Stimulated activated CD4-positive, alpha-beta T cell treated with anti-CD3 and anti-CD28 coated beads, Interleukin-1b, Interleukin-23, amount 100 ng/mL, for 24 hours (primary cell): Measurements from ENCODE around the gene NTSR2.
"Not testable (repeated sequence)": the region's sequence is repeated elsewhere in the genome, so short reads cannot be mapped to it uniquely, and the experiment has no call there.

Experiments used
- DNase-seq, 4 experiments: peaks; one replicate each; pipeline ENCODE4 v3.0.0-alpha.2; 2020; ENCODE audit warnings: low read depth in 4 of 4, low spot score in 1 of 4

Gene NTSR2

DNA sequence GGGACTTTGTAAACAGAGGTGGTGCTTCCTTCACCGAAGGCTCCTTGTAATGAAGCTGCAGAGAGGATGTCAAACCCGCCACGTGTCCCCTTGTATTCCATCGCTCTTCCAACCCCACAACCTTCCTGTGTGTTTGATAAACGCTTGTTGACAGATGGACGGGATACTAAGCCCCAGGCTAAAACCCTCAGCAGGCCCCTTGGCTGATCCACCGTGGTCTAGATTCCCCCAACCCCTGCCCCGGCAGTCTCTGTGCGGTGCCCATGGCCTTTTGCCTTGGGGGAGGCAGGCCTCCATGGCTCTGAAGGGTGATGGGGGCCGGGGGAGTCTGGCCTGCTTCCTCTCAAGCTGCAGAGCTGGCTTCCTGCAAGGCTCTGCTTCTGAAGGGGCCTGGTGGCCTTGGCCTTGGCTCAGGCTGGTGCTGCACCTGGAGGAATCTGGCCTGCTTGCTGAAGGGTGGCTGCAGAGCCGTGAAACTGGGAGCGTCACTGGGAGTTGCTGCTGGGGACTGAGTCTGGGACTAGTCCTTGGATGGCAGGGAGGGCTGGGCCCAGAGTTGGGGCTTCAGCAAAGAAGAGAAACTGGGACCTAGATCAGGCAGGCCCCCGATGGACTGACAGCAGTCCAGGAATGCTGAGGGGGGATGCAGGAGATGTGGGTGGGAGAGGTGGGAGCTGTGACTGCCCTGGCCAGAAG lies 9.6 kb upstream of the NTSR2 start:
- DNase-seq, result no peak

DNA sequence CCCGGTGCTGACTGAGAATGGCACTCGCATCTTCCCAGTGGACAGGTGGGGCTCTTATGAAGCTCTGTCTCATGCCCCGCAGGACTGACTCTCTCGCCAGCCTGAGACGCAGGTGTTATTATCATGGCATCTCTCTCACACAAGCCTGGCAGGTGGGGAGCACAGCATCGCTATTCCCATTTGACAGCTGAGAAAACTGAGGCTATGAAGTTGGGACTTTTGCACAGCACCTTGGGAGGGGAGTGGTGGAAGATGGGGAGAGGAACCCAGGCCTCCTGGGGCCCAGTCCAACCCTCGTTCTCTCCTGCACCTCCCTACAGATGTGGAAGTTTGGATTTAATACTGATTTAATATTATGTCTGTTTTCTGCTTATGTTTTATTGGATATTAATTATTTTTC lies 9.0 kb upstream of the NTSR2 start:
- no peak for DNase-seq

DNA sequence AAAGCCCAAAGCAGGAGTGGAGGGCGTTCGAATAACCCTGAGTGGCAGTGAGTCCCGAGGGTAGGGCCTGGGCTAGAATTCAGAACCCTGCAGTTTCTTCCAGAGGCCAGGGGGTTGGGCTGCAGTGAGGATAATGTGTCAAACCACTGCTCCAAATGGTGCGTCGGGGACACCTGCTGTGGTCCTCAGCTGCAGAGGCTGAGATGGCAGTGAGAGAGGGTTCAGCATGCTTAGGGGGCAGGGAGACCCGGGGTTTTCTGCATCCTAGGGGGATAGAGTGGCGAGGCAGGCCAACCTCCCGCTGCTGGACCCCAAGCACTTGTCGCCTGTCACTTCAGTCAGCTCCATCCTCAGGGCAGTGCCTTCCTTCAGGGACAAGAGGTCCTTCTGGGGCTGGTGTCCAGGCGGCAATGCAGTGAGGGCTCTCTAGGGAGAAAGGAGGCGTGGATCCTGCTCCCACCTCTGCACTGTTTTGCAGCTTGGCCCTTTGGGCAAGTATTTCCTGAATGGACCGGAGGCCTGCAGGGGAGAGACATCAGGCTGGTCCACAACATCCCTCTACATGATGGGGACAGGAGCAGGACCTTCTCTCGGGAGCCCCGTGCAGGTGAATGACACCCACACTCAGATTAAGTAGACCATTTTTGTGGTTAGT lies 8.4 kb upstream of the NTSR2 start:
- DNase-seq, result no peak

DNA sequence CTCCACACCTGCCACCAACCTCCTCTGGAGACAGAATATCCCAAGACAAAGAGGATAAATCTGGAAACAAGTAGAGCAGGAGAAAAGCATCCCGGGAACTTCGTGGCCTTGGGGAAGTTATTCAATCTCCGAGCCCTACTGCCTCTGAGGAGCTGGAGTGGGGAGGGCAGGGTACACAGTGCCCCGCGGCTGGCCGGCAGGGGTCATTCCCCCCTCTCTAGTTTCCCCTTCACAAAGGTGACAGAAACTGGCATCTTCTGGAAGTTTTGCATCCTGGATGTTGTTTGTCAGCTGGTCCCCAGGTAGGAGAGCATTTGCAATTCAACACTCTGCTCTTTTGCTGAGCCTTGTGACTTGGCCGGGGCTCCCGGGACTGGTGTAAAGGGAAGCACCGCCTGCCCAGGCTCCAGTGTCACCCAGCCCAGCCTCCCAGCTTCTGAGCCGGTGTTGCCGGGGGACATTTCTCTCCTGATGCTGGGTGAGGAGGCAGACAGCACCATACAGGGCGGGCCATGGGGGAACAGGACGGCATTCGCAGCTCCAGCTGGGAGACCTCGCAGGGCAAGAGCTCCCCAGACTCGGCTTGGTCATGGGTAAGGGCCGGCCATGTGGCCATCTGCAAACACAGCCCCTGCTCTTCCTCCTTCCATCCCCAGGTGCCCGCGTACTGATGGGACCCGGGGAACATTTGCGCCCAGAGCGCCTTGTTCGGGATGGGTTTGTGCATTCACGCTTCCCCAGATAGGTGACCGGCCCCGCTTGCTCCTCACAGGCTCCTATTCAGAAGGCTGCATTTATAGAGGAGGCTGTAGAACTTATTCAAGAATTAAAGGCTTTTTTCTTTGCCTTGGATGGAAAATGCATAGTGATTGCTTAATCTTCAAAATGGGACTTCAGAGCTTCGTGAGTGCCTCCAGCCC lies 7.4 kb upstream of the NTSR2 start:
- no peak for DNase-seq

DNA sequence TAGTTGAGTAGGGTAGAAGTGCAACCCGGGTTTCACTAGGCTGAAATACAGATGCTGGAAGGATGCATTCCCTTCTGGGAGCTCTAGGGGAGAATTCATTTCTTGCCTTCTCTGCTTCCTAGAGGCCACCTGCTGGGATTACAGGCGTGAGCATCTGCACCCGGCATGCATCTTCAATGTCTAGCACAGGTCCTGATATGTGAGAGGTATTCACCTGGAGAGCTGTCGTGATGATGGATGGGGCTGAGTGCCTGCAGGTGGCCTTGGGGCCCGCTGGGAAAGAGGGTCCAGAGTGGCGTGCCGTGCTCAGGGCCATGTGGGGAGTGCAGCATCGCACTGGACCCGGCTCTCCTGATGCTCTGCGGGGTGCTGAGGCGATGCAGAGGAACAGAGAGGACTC lies 6.6 kb upstream of the NTSR2 start:
- no peak for DNase-seq

DNA sequence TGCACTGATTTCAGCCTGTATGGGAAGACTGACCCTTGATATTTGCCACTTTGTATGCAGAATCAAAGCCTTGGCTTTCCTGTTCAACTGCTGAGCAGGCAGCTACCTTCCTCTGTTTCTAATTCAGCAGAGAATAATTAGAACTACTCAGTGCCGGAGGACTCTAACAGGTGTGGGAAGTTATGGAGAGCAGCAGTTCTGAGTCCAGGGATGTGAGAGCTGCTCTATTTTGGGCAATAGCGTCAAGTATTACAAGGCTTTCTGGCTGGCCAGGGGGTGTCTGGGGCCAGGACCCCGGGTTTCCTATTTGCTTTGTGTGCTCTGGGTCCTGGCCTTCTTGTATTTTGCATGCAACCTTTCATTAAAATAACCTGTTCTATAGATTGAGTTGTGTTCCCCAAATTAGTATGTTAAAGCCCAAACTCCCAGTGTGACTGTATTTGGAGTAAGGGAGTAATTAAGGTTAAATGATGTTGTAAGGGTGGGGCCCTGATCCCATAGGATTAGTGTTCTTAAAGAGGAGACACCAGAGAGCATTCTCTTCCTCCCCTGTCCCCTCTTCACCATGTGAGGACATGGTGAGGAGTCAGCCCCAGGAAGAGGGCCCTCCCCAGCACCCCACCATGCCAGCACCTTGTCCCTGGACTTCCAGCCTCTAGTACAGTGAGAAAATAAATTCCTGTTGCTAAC lies 5.6 kb upstream of the NTSR2 start:
- DNase-seq, result no peak

DNA sequence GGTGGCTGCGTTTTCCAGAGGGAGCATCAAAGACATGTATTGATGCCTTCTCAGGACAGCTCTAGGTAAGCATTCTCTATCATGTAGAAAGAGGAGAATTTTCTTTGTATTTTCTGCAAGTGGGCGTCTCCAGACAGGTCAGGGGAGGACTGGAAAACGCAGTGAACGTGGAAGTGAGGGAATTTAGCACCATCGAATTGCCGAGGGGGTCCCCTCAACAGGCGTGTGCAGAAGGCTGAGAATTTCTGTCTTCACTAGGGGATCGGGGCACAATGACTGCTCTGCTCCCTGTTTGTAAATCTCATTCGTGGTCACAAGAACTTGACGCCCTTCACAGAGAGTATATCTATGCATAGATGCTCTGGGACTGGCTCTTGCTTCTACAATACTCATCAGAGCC lies 5.0 kb upstream of the NTSR2 start:
- no peak for DNase-seq

DNA sequence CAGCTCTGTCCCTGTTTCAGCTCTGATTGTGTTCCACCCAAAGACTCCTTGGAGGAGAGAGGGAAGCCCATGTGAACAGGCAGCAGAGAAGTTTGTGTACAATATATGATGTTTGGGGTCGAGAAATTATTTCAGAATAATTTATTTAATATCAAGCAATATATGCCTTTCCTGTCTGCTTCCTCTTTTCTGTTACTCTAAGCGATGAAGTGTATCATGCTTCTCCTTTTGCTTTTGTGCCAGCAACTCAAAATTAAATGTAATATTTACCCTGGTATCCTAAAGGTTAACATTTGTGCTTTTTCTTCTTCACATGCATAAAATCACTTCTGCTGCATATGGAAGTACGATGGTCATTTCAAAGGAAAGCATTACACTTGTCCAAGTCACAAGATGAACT lies 2.4 kb upstream of the NTSR2 start:
- no peak for DNase-seq

DNA sequence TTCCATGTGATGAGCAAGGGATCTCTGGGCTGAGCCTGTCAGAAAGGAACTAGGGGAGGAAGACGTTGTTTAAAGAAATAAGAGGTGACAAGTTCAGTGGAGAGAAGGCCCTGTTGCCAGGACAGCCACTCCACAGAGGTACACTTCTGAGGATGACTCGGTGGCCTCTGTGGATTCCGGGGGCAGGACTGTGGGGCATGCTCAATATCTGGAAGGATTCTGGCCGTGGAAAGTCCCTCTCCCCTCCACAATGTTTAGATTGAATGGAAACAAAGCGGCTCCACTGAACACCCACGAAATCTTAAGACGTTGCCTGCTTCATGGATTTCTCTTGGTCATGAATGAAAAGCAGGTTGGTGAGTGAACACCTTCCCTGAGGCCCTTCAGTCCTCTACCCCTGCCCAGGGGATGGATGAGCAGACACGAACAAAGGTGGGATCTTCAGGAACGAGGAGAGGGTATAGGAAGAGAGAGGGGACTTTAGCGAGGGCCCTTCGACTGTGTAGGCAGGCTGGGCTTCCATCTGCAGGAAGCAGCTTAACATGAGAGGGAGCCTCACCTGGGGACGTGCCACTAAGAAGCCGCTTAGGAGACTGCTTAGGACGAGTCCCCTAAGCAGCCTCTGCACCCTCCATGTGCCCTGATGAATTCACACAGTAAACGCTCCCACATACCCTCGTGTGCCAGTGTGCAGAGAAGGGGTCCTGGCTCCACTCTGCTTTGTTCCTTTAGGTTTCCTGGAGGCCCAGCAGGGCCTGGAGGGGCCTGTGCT lies 1.9 kb downstream of the NTSR2 start:
- no peak for DNase-seq

DNA sequence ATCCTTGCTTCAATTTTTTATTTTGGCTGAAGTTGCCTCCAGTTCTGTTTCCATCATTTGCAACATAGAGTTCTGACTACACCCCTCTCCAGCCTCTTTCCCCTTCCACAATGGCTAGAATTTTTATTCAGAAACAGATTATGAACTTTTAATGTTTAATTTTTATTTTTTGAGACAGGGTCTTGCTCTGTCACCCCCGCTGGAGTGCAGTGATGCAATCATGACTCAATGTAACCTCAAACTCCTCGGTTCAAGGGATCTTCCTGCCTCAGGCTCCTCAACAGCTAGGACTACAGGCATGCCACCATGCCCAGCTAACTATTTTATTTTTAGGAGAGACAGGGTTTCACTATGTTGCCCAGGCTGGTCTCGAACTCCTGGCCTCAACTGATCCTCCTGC lies 2.8 kb downstream of the NTSR2 start:
- DNase-seq, result no peak

DNA sequence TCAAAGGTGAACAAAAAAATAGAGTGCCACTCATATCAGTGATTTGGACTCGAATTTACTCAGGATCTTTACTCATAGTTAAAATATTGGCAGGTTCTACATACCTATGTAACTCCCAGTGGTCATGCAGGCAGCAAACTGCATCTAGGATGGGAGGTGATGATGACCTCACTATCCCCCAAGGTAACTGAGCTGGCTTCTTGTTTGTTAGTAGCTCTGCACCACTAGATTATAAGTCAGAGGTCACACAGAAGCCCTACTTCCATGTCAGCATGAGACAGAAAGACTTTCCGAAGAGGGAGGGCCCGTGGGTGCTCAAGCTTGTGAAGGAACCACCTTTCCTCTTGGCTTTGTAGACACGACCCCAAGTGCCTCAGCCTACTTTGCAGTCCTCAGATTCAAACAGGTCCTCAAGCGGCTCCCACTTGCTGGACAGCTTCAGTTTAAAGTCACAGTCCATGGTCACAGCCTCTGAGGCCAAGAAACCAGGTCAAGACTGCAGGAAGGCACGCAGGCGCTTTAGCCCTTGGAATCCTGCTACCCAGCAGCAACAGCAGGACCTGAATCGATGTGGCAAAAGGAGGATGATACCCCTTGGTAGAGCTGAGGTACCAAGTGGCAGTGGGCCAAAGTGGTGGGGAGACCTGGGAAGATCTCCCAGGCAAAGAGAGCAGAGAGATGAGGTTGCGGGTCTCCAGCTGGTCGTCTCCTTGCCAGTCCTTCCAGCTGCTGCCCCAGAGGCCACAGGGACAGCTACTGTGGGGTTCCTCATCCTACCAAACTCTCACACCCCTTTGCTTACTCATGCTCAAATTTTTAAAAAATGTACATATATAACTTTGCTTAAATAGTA lies 4.3 kb downstream of the NTSR2 start:
- no peak for DNase-seq

DNA sequence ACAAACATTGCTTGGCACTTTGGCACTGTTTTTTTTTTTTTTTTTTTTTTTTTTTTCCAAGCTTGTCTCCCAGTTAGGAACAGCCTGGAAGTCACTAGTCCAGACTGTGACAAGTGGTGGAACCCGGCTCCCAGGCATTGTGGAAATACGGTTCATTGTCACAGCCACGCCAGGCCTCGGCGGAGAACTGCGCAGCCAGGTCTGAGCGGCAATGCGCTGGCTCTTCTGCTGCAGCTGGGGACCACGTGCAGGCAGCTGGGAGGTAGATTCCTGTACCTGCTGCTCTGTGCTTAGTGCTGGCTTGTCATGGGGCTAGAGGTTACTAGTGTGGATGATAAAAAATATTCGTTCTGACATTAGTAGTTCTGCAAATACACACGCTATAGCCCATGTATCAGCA lies 5.0 kb downstream of the NTSR2 start:
- no peak for DNase-seq

DNA sequence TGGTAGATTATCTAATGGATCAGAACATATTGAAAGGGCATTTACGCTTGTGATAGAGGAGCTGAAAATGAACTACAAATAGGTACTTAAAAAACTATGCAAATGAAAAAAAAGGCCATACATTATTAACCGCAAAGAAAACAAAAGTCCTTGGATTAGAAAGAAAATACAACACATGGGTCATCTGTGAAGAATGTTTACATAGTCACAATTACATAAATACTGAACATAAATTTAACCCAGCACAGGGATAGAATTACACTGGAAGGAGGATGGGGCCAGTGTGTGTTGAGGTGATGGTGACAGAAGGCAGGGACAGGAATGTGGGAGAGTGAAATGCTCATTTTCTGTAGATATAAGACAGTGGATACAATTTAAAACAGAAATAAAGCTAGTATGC lies 6.6 kb downstream of the NTSR2 start:
- DNase-seq, result no peak

DNA sequence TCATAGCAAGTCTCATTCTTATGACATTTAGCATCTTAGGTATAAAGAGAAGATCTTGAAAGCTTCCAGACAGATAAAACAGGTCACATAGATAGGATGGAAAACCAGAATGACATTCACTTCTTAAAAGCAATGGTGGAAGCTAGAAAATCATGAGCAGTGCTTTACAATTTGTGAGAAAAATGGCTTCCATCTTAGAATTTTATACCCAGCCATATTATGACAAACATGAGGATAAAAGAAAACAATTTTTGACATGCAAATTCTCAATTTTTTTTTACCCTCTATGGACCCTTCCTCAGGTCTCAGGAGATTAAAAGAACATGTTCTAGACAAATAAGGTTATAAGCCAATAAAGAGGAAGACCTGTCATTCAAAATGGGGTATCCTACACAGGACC lies 7.1 kb downstream of the NTSR2 start:
- DNase-seq, result no peak

DNA sequence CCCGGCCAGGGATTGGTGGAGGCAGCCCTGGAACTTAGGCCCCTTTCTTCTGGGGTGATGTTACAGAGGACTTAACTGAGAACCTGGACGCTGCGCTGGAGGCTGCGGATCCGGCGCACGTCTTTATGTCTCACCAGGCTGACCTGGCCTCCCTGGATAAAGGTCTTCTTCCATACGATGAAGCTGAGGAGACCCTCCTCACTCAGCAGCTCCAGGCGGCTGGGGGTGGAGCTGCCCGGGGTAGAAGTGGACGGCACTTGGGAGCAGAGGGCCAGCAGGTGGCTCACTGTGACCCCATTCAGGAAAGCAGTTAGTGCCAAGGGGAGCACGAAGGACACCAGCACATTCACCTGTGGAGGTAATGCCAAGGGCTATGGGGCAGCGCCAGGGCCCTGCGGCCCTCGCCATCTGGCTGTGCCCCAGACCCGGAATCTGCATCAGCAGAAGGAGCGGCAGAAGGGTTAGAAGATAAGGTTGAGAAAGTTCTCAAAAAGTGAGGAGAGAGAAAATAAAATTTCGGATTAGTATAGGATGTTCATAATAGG lies 8.0 kb downstream of the NTSR2 start:
- DNase-seq, result no peak

DNA sequence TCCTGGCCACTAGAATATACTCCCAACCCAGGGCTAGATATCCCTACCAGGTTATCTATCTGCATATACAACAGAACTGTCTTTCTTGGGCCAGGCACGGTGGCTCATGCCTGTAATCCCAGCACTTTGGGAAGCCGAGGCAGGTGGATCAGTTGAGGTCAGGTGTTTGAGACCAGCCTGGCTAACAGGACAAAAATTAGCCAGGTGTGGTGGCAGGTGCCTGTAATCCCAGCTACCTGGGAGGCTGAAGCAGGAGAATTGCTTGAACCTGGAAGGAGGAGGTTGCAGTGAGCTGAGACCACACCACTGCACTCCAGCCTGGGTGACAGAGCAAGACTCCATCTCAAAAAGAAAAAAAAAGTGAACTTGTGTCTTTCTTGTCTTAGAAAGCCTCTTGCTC lies 9.6 kb downstream of the NTSR2 start:
- not testable (repeated sequence) for DNase-seq

DNA sequence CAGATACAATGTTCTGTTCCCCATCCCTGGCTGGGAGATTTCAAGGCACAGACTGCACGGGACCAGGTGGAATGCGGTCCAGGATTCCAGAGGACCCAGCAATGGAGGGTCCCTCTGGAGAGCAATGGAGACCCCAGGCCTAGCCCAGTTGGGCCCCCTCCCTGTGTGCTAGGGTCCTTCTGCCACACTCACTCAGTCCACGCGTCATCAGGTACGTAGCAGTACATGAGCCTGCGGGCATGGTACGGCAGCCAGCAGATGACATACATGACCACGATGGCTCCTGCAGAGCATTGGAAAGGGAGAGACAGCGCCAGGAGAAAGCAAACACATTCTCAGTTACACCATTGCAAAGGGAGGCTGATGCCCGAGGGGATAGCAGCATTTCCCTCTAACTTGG lies 10.1 kb downstream of the NTSR2 start:
- no peak for DNase-seq

DNA sequence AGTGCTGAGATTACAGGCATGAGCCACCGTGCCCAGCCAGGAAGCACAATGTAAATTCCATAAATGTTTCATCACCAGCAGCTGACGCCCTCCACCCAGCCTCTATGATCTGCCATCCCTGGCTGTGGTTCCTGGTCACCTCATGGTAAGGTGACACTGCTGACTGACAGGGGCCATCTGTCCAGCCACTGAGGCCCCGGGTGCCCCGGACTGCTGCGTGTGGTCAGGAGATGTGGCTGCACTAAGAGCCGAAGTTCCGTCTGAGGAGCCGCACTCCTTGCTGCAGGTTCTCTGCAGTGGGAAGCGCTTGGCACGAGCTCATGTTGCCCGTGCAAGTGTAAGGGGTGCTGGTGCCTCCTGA lies 10.9 kb downstream of the NTSR2 start:
- DNase-seq, result no peak

DNA sequence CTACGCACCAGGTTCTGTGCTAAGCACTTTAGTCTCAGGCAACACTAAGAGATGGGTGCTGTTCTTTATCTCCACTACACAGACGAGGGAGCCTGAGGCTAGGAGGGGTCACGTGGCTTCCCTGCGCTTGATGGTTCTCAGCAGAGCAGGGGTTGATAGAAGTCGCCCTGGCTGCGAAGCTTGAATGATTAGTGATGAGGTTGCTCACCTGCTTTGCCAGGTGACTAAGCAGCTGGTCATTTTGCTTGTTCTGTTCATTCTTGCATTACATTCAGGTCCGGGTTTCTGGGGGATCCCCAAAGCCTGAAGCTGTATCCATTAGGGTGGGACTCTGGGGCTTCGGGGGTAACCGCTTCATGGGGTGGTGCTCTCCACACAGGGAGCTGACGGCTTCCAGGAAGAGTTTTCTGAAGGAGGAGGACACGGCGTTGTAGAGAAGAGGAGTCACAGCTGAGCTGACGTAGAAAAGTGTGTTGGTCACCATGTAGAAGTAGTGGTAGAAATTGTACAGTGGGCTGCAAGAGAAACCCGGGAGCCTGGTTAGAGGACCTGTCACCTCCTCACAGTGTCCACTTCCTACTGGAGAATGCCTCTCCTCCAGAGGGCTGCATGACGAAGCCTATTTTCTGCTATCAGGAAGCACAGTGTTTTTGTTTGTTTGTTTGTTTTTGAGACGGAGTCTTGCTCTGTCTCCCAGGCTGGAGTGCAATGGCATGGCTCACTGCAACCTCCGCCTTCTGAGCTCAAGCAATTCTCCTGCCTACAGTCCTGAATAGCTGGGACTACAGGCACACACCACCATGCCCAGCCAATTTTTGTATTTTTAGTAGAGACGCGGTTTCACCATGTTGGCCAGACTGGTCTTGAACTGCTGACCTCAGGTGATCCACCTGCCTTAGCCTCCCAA lies 11.5 kb downstream of the NTSR2 start:
- DNase-seq, result no peak
